Naive thymus-derived CD4-positive, alpha-beta T cell (primary cell): ENCODE data around the gene UGT1A6. TPM values are rescaled to one million over a fixed set of nuclear protein-coding genes. Genes with fewer than 3 reads are reported as not detected.
"Not testable (repeated sequence)": the region's sequence is repeated elsewhere in the genome, so short reads cannot be mapped to it uniquely, and the experiment has no call there.

Source experiments
- ATAC-seq: fragments of 150-1000 bp; cut with Tn5 transposase; 2 replicates; pipeline ENCODE4 v1.10.0; 2021; ENCODE audit warnings: mild to moderate bottlenecking, moderate library complexity
- CTCF ChIA-PET: fragments of 350-600 bp; sonication (Branson Sonifier 250); formaldehyde crosslinking; loops from one replicate; lab custom pipeline; 2021; ENCODE audit warnings: antibody characterized with exemption; lab: Charles Lee
- POLR2A ChIA-PET: fragments of 350-600 bp; sonication (Branson Sonifier 250); formaldehyde crosslinking; loops from one replicate; lab custom pipeline; 2021; ENCODE audit warnings: antibody characterized with exemption, inconsistent platforms; lab: Charles Lee
- DNase-seq, 9 donors: peaks; one replicate each; pipeline versions ENCODE4 v3.0.0 to v3.0.0-alpha.2; 2020 to 2022; ENCODE audit warnings: mixed read lengths in 1 of 9
- H3K27ac ChIP-seq: one replicate; pipeline ENCODE4 v1.7.0; 2013; ENCODE audit warnings: mild to moderate bottlenecking, low read depth, low read length, moderate library complexity
- H3K27me3 ChIP-seq, 2 donors: one replicate each; pipeline ENCODE4 v1.7.0; 2013; ENCODE audit warnings: low read length in 2 of 2, mild to moderate bottlenecking in 2 of 2, moderate library complexity in 2 of 2; ENCODE audit not compliant: control insufficient read depth in 2 of 2, insufficient read depth in 2 of 2
- H3K36me3 ChIP-seq, 3 experiments: 1 replicate in 2 of 3; 2 replicates in 1 of 3; pipeline ENCODE4 v1.7.0; 2013; ENCODE audit warnings: low read length in 3 of 3, mild to moderate bottlenecking in 3 of 3, moderate library complexity in 1 of 3; ENCODE audit not compliant: insufficient read depth in 3 of 3, control insufficient read depth in 2 of 3
- H3K4me1 ChIP-seq, 2 donors: one replicate each; pipeline ENCODE4 v1.7.0; 2013; ENCODE audit warnings: low read length in 2 of 2, mild to moderate bottlenecking in 2 of 2, moderate library complexity in 1 of 2; ENCODE audit not compliant: control insufficient read depth in 2 of 2, insufficient read depth in 2 of 2
- H3K4me3 ChIP-seq: 2 replicates; pipeline ENCODE4 v1.7.0; 2013; ENCODE audit warnings: mild to moderate bottlenecking, low read length
- H3K9me3 ChIP-seq, 3 experiments: 1 replicate in 2 of 3; 2 replicates in 1 of 3; pipeline ENCODE4 v1.7.0; 2013; ENCODE audit warnings: low read length in 3 of 3; ENCODE audit not compliant: control insufficient read depth in 2 of 3
- H3K27ac Mint-ChIP-seq, 9 donors: one replicate each; pipeline ENCODE4 v1.8.0; 2020 to 2022; ENCODE audit warnings: mixed read lengths in 9 of 9, mild to moderate bottlenecking in 8 of 9, moderate library complexity in 5 of 9, inconsistent platforms in 2 of 9
- H3K27me3 Mint-ChIP-seq, 5 donors: one replicate each; pipeline ENCODE4 v1.8.0; 2021 to 2022; ENCODE audit warnings: mixed read lengths in 5 of 5, mild to moderate bottlenecking in 1 of 5
- H3K36me3 Mint-ChIP-seq, 5 donors: one replicate each; pipeline ENCODE4 v1.8.0; 2020 to 2022; ENCODE audit warnings: mixed read lengths in 5 of 5, mild to moderate bottlenecking in 3 of 5, inconsistent platforms in 1 of 5
- H3K4me1 Mint-ChIP-seq, 7 donors: one replicate each; pipeline ENCODE4 v1.8.0; 2020 to 2022; ENCODE audit warnings: mixed read lengths in 7 of 7, mild to moderate bottlenecking in 3 of 7, inconsistent platforms in 1 of 7
- H3K4me3 Mint-ChIP-seq, 10 donors: one replicate each; pipeline ENCODE4 v1.8.0; 2020 to 2022; ENCODE audit warnings: mild to moderate bottlenecking in 10 of 10, mixed read lengths in 10 of 10, moderate library complexity in 6 of 10, inconsistent platforms in 2 of 10
- H3K9me3 Mint-ChIP-seq, 11 donors: one replicate each; pipeline ENCODE4 v1.8.0; 2020 to 2022; ENCODE audit warnings: mixed read lengths in 11 of 11, mild to moderate bottlenecking in 4 of 11, inconsistent platforms in 1 of 11, moderate library complexity in 1 of 11
- intact Hi-C, 2 donors: fragments of 100-400 bp; cut with micrococcal nuclease; formaldehyde crosslinking; loops; one replicate each; pipeline ENCODE4 v1.15.1; 2023
- polyA plus RNA-seq, 2 donors: library from polyadenylated mRNA; unstranded; fragments of 300-500 nt; fragmentation: Illumina TruSeq; gene quantifications; one replicate each; pipeline ENCODE4 v1.2.3, GENCODE V29; 2021
- total RNA-seq, 6 experiments: library from RNA in 5 of 6; stranded (reverse) in 5 of 6; gene quantifications; 1 replicate in 5 of 6; 2 replicates in 1 of 6; pipeline ENCODE4 v1.2.3 and lab custom pipeline; 2021 to 2026

Gene UGT1A6
- total and polyA plus RNA-seq, 7 experiments from 2014 or later = not detected

DNA sequence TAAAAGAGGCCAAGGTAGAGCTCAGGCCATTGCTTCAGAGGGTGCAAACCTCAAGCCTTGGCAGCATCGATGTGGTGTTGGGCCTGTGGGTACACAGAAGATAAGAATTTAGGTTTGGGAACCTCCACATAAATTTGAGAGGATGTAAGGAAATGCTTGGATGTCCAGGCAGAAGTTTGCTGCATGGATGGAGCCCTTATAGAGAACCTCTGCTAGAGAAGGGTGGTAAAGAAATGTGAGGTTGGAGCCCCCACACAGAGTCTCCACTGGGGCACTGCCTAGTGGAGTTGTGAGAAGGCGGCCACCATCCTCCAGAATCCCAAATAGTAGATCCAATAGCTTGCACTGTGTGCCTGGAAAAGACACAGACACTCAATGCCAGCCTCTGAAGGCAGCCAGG, 58.0 kb downstream of the UGT1A6 start:
- Mint-ChIP-seq H3K9me3 (peaks cover 10 to 30% (median 15%) of the 10 kb centered on the region in 11 donors), H3K27me3 (peaks cover 4 to 41% (median 26%) of the 10 kb centered on the region in 5 donors)
- H3K4me3 ChIP-seq, H3K27ac Mint-ChIP-seq, CTCF ChIA-PET, H3K4me1 Mint-ChIP-seq, intact Hi-C loops, POLR2A ChIA-PET, H3K36me3 Mint-ChIP-seq, H3K27me3 ChIP-seq, H3K36me3 ChIP-seq, H3K27ac ChIP-seq, ATAC-seq, H3K9me3 ChIP-seq, H3K4me1 ChIP-seq, DNase-seq, H3K4me3 Mint-ChIP-seq: not testable (repeated sequence)

DNA sequence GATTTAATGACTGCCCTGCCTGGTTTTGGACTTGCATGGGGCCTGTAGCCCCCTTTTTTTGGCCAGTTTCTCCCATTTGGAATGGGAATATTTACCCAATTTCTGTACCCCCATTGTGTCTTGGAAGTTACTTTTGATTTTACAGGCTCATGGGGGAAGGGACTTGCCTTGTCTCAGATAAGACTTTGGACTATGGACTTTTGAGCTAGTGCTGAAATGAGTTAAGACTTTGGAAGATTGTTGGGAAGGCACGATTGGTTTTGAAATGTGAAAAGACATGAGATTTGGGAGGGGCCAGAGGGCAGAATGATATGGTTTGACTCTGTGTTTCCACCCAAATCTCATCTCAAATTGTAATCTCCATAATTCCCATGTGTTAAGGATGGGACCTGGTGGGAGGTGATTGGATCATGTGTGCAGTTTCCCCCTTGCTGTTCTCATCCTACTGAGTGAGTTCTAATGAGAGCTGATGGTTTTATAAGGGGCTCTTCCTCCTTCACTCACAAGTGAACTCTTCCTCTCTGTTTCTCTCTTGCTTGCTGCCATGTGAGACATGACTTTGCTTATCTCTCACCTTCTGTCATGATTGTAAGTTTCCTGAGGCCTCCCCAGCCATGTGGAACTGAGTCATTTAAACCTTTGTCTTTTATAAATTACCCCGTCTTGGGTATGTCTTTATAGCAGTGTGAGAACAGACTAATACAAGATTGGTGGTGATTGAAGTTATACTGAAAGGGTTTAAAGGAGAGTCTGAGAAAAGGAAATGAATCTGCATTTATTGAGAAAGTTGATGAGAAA, 58.7 kb downstream of the UGT1A6 start:
- H3K4me1 Mint-ChIP-seq, H3K36me3 Mint-ChIP-seq, CTCF ChIA-PET, H3K27ac Mint-ChIP-seq, H3K4me3 ChIP-seq, DNase-seq, POLR2A ChIA-PET, ATAC-seq, H3K9me3 ChIP-seq, intact Hi-C loops, H3K27me3 ChIP-seq, H3K4me1 ChIP-seq, H3K27ac ChIP-seq, H3K36me3 ChIP-seq, H3K4me3 Mint-ChIP-seq: not testable (repeated sequence)
- Mint-ChIP-seq H3K9me3 (peaks cover 10 to 30% (median 15%) of the 10 kb centered on the region in 11 donors), H3K27me3 (peaks cover 4 to 35% (median 26%) of the 10 kb centered on the region in 5 donors)

DNA sequence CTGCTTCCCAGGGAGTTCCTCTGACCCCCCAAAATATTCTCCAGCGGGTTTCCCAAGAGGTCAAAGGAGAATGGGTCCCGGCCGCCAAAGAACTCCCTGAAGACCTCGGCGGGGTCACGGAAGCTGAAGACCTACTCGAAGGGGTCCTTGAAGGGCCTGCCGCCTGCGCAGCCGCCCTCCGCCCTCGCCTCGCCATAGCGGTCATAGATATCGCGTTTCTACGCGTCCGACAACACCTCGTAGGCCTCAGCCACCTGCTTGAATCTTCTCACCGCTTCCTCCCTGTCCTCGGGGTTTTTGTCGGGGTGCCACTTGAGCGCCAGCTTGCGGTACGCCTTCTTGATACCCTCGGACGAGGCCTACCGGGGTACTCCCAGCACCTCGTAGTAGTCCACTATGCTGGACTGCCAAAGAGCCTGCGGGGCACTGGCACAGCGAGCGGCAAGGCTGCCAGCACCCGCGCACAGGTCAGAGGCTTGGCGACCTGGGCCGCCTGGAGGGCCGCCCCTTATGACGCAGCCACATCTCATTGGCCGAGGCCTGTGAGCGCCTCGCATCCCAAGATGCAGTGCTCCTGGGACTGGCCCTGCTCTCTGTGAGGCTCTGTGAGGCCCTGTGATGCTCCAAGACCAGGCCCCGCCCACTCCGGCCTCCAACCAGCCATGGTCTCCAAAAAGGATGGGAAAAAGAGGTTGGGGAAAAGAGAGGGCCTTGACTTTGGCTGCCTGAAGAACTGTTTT, 62.4 kb downstream of the UGT1A6 start:
- no peak for ATAC-seq
- Mint-ChIP-seq H3K4me3 (no peak overlapping the region), H3K27me3 (peaks cover 0 to 12% (median 7%) of the 10 kb centered on the region in 5 donors), H3K4me1 (no peaks in the 10 kb centered on the region), H3K36me3 (peaks cover 0 to 2% (median 0%) of the 10 kb centered on the region in 5 donors), H3K9me3 (peaks cover 6 to 26% (median 13%) of the 10 kb centered on the region in 11 donors), H3K27ac (no peak overlapping the region)
- CTCF ChIA-PET = no interaction called here
- H3K27me3 ChIP-seq = no peaks in the 10 kb centered on the region
- H3K27ac ChIP-seq = no peak overlapping the region
- DNase-seq = no peak
- intact Hi-C loops = no loop called here
- H3K4me3 ChIP-seq = no peak overlapping the region
- H3K36me3 ChIP-seq = no peaks in the 10 kb centered on the region
- POLR2A ChIA-PET = no interaction called here
- H3K4me1 ChIP-seq = no peaks in the 10 kb centered on the region
- peaks cover 0 to 8% (median 0%) of the 10 kb centered on the region in 3 experiments for H3K9me3 ChIP-seq

DNA sequence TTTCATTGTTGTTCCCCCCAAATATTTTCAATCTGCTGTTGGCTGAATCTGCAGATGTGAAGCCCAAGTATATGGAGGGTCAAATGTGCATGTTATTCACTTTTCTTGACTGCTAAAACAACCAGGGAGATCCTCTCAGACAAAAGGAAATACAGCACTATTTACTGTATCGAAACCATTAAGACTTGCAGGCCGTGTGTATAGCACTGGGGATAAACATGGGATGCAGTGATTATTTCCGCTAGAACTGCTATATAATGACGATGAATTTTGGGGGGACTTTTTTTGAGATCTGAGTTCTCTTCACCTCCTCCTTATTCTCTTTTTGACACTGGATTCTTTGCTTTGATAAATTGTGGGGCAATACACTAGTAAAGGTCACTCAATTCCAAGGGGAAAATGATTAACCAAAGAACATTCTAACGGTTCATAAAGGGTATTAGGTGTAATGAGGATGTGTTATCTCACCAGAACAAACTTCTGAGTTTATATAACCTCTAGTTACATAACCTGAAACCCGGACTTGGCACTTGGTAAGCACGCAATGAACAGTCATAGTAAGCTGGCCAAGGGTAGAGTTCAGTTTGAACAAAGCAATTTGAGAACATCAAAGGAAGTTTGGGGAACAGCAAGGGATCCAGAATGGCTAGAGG, 63.9 kb downstream of the UGT1A6 start:
- peaks cover 0 to 12% (median 4%) of the 10 kb centered on the region in 5 donors for H3K27me3 Mint-ChIP-seq
- H3K4me3 Mint-ChIP-seq = no peak overlapping the region
- CTCF ChIA-PET = no interaction called here
- H3K27ac ChIP-seq = no peak overlapping the region
- peaks cover 1 to 11% (median 4%) of the 10 kb centered on the region in 11 donors for H3K9me3 Mint-ChIP-seq
- DNase-seq (no peak), ATAC-seq (no peak)
- H3K4me1 ChIP-seq = no peaks in the 10 kb centered on the region
- H3K27ac Mint-ChIP-seq = no peak overlapping the region
- H3K9me3 ChIP-seq = no peaks in the 10 kb centered on the region
- no peaks in the 10 kb centered on the region for H3K36me3 ChIP-seq
- intact Hi-C loops = no loop called here
- H3K4me3 ChIP-seq = no peak overlapping the region
- H3K27me3 ChIP-seq = no peaks in the 10 kb centered on the region
- POLR2A ChIA-PET = no interaction called here
- no peaks in the 10 kb centered on the region for H3K4me1 Mint-ChIP-seq
- no peaks in the 10 kb centered on the region for H3K36me3 Mint-ChIP-seq

- Mint-ChIP-seq H3K36me3 (no peaks in the 10 kb centered on the region), H3K4me1 (no peaks in the 10 kb centered on the region)
- H3K9me3 ChIP-seq = no peaks in the 10 kb centered on the region
Measured at GRCh38 chr2:233758141-233758540, 65.5 kb downstream of the UGT1A6 start.

GRCh38 chr2:233758849-233759248, 66.2 kb downstream of the UGT1A6 start:
- Histone ChIP-seq H3K27ac (no peak overlapping the region), H3K4me1 (no peaks in the 10 kb centered on the region), H3K4me3 (no peak overlapping the region), H3K36me3 (no peaks in the 10 kb centered on the region), H3K9me3 (no peaks in the 10 kb centered on the region), H3K27me3 (no peaks in the 10 kb centered on the region)
- intact Hi-C loops = no loop called here
- ChIA-PET CTCF (no interaction called here), POLR2A (no interaction called here)
- ATAC-seq = no peak
- Mint-ChIP-seq H3K27me3 (peaks cover 3 to 16% (median 7%) of the 10 kb centered on the region in 5 donors), H3K4me3 (no peak overlapping the region), H3K27ac (no peak overlapping the region), H3K4me1 (no peaks in the 10 kb centered on the region), H3K36me3 (no peaks in the 10 kb centered on the region), H3K9me3 (peaks cover 0 to 3% (median 0%) of the 10 kb centered on the region in 11 donors)
- DNase-seq = no peak

More at GRCh38 chr2:233758141-233758540, 65.5 kb downstream of the UGT1A6 start:
- ChIA-PET CTCF (no interaction called here), POLR2A (no interaction called here)
- ATAC-seq (no peak), DNase-seq (no peak)
- peaks cover 0 to 3% (median 0%) of the 10 kb centered on the region in 11 donors for H3K9me3 Mint-ChIP-seq
- H3K4me3 Mint-ChIP-seq = no peak overlapping the region
- no peak overlapping the region for H3K27ac ChIP-seq
- peaks cover 0 to 9% (median 2%) of the 10 kb centered on the region in 5 donors for H3K27me3 Mint-ChIP-seq
- no peaks in the 10 kb centered on the region for H3K4me1 ChIP-seq
- H3K27ac Mint-ChIP-seq = no peak overlapping the region
- intact Hi-C loops = no loop called here
- H3K4me3 ChIP-seq = no peak overlapping the region
- H3K36me3 ChIP-seq = no peaks in the 10 kb centered on the region
- no peaks in the 10 kb centered on the region for H3K27me3 ChIP-seq
